HepG2 (cell line): ENCODE results near the gene TSSK3. TPM values are rescaled to one million over a fixed set of nuclear protein-coding genes. Genes with fewer than 3 reads are reported as not detected.

Experiments
- ARID3A ChIP-seq: IDR thresholded peaks from 2 replicates; pipeline ENCODE4 v1.6.1; 2012; ENCODE audit warnings: low read depth, low read length, improper control_type of control experiment
- BORCS8-MEF2B ChIP-seq: sonication (generic); formaldehyde crosslinking; IDR thresholded peaks from 2 replicates; pipeline ENCODE4 v1.8.0; 2022; ENCODE audit warnings: mild to moderate bottlenecking, missing genetic modification reagents
- CEBPB ChIP-seq: IDR thresholded peaks from 2 replicates; pipeline ENCODE4 v1.6.1; 2011; ENCODE audit warnings: low read depth, low read length, improper control_type of control experiment, borderline replicate concordance
- ESRRA ChIP-seq: sonication (generic); formaldehyde crosslinking; IDR thresholded peaks from 2 replicates; pipeline ENCODE4 v1.5.1; 2020; ENCODE audit warnings: mild to moderate bottlenecking, low read depth, missing genetic modification reagents
- GABPA ChIP-seq, 2 experiments: IDR thresholded peaks; 2 replicates each; pipeline ENCODE4 v1.6.1; 2011 to 2016; ENCODE audit warnings: low read depth in 2 of 2, low read length in 1 of 2, missing biosample characterization in 1 of 2, missing genetic modification characterization in 1 of 2
- GABPB1 ChIP-seq: IDR thresholded peaks from 2 replicates; pipeline ENCODE4 v1.6.1; 2016; ENCODE audit warnings: mild to moderate bottlenecking, missing genetic modification reagents, moderate library complexity, missing compliant biosample characterization
- NFYB ChIP-seq: sonication (generic); formaldehyde crosslinking; IDR thresholded peaks from 2 replicates; pipeline ENCODE4 v1.4.0; 2020; ENCODE audit warnings: missing genetic modification reagents
- POGK ChIP-seq: sonication (generic); formaldehyde crosslinking; conservative IDR thresholded peaks from 2 replicates; pipeline ENCODE4 v1.8.0; 2022; ENCODE audit warnings: mild to moderate bottlenecking, moderate library complexity, missing genetic modification reagents
- POLR2A ChIP-seq, 2 experiments: IDR thresholded peaks; 2 replicates each; pipeline ENCODE4 v1.6.1; 2011; ENCODE audit warnings: low read depth in 2 of 2, low read length in 2 of 2, mild to moderate bottlenecking in 1 of 2, moderate library complexity in 1 of 2; ENCODE audit not compliant: insufficient read depth in 1 of 2
- RARA ChIP-seq: IDR thresholded peaks from 2 replicates; pipeline ENCODE4 v1.6.1; 2016; ENCODE audit warnings: missing genetic modification reagents, missing compliant biosample characterization
- SIX1 ChIP-seq: sonication (generic); formaldehyde crosslinking; IDR thresholded peaks from 2 replicates; pipeline ENCODE4 v1.4.0; 2020; ENCODE audit warnings: missing genetic modification reagents, borderline replicate concordance
- TFDP2 ChIP-seq: sonication (generic); formaldehyde crosslinking; IDR thresholded peaks from 2 replicates; pipeline ENCODE4 v1.4.0; 2020; ENCODE audit warnings: missing genetic modification reagents
- YEATS4 ChIP-seq: sonication (generic); formaldehyde crosslinking; IDR thresholded peaks from 2 replicates; pipeline ENCODE4 v1.4.0; 2020; ENCODE audit warnings: missing genetic modification reagents, borderline replicate concordance
- ZFP41 ChIP-seq: sonication (generic); formaldehyde crosslinking; IDR thresholded peaks from 2 replicates; pipeline ENCODE4 v1.4.0; 2020; ENCODE audit warnings: mild to moderate bottlenecking, missing genetic modification reagents, borderline replicate concordance
- ZFX ChIP-seq: sonication (generic); formaldehyde crosslinking; IDR thresholded peaks from 2 replicates; pipeline ENCODE4 v1.4.0; 2020; ENCODE audit warnings: mild to moderate bottlenecking, low read depth, missing genetic modification reagents, moderate library complexity
- ZNF749 ChIP-seq: sonication (generic); formaldehyde crosslinking; IDR thresholded peaks from 2 replicates; pipeline ENCODE4 v1.8.0; 2022; ENCODE audit warnings: mild to moderate bottlenecking, missing genetic modification reagents, moderate library complexity, borderline replicate concordance
- ZNF773 ChIP-seq: sonication (generic); formaldehyde crosslinking; IDR thresholded peaks from 2 replicates; pipeline ENCODE4 v1.4.0; 2020; ENCODE audit warnings: missing genetic modification reagents, borderline replicate concordance
- ZNF841 ChIP-seq: sonication (generic); formaldehyde crosslinking; IDR thresholded peaks from 2 replicates; pipeline ENCODE4 v1.8.1; 2023; ENCODE audit warnings: missing genetic modification reagents, borderline replicate concordance
- ZUFSP ChIP-seq: sonication (generic); formaldehyde crosslinking; IDR thresholded peaks from 2 replicates; pipeline ENCODE4 v1.9.0; 2021; ENCODE audit warnings: missing genetic modification reagents, mild to moderate bottlenecking, borderline replicate concordance
- ZXDC ChIP-seq: sonication (generic); formaldehyde crosslinking; IDR thresholded peaks from 2 replicates; pipeline ENCODE4 v1.5.0; 2020; ENCODE audit warnings: mild to moderate bottlenecking, missing genetic modification reagents
- polyA plus RNA-seq, 8 experiments: library from polyadenylated mRNA; depleted of rRNA in 3 of 8; stranded (reverse) in 7 of 8; unstranded in 1 of 8; fragments of >200 nt; fragmentation: Illumina TruSeq in 4 of 8; extraction: Trizol in 4 of 8; gene quantifications; 2 replicates each; pipeline versions ENCODE4 v1.2.1 to v1.2.3, GENCODE V29; 2011 to 2016; ENCODE audit warnings: low read depth in 4 of 8, missing spikeins in 1 of 8, mixed read lengths in 1 of 8; ENCODE audit not compliant: insufficient read depth in 1 of 8
- total RNA-seq, 5 experiments: library from RNA; depleted of rRNA; stranded (reverse); fragments of >200 nt; fragmentation: Illumina TruSeq; extraction: Trizol; gene quantifications; 2 replicates each; pipeline ENCODE4 v1.2.3, GENCODE V29; 2016; ENCODE audit warnings: low read depth in 1 of 5

Gene TSSK3
- total and polyA plus RNA-seq, 2 of the 13 experiments (the other 11 are each of a cell fraction or from before 2014, with no cell fraction given) = 1.0 to 1.1 TPM

GRCh38 chr1:32350785-32351398, 11.4 kb upstream of the TSSK3 start (continued):
- no peak for TF ChIP-seq ZXDC (CRISPR knock-in tag)
- TF ChIP-seq NFYB = no peak
- no peak for TF ChIP-seq ZNF841
- TF ChIP-seq POLR2A (IDR thresholded peaks at IDR 0.05; ENCODE audit: insufficient read depth in 1 of 2, low read depth in 2 of 2, low read length in 2 of 2) = no peak; a peak in 1 of 4 replicates
- no peak for TF ChIP-seq ZUFSP
- TF ChIP-seq SIX1 (CRISPR knock-in tag) = peak; percentile 43; the same call in 1 of the 2 replicates
- no peak for TF ChIP-seq ARID3A
- TF ChIP-seq ZFX (CRISPR knock-in tag) = peak; percentile 84
- TF ChIP-seq GABPA (IDR thresholded peaks at IDR 0.05; ENCODE audit: low read depth, low read length) = 0 out of 2 replicates have a peak, but pooled peaks have one; percentile 25
- no peak for TF ChIP-seq GABPA (CRISPR knock-in tag; IDR thresholded peaks at IDR 0.05; ENCODE audit: low read depth)
- 0 out of 2 replicates have a peak, but pooled peaks have one; percentile 25 for TF ChIP-seq POGK (CRISPR knock-in tag)
- no peak for TF ChIP-seq BORCS8-MEF2B (CRISPR knock-in tag)
- peak; percentile 86 for TF ChIP-seq TFDP2 (CRISPR knock-in tag)
- TF ChIP-seq YEATS4 (CRISPR knock-in tag) = peak; percentile 8; the same call in 1 of the 2 replicates
- peak; percentile 41; the same call in 1 of the 2 replicates for TF ChIP-seq ZNF749 (CRISPR knock-in tag)
- peak; percentile 88; the same call in 1 of the 2 replicates for TF ChIP-seq ZNF773 (CRISPR knock-in tag)
- TF ChIP-seq GABPB1 = peak; percentile 76
- TF ChIP-seq ZFP41 = no peak
- 0 out of 2 replicates have a peak, but pooled peaks have one; percentile 65 for TF ChIP-seq RARA (CRISPR knock-in tag)
- TF ChIP-seq ESRRA (CRISPR knock-in tag) = no peak
- no peak for TF ChIP-seq CEBPB
